Stimulated activated CD8-positive, alpha-beta memory T cell treated with anti-CD3 and anti-CD28 coated beads, Interleukin-7, amount 100 ng/mL, for 4 hours (primary cell): ENCODE results near the gene DENND5B.
"Not testable (repeated sequence)": the region's sequence is repeated elsewhere in the genome, so short reads cannot be mapped to it uniquely, and the experiment has no call there.

ENCODE experiments used
- DNase-seq, 2 donors: peaks; one replicate each; pipeline ENCODE4 v3.0.0-alpha.2; 2020; ENCODE audit warnings: low read depth in 2 of 2

The DENND5B gene

DNA sequence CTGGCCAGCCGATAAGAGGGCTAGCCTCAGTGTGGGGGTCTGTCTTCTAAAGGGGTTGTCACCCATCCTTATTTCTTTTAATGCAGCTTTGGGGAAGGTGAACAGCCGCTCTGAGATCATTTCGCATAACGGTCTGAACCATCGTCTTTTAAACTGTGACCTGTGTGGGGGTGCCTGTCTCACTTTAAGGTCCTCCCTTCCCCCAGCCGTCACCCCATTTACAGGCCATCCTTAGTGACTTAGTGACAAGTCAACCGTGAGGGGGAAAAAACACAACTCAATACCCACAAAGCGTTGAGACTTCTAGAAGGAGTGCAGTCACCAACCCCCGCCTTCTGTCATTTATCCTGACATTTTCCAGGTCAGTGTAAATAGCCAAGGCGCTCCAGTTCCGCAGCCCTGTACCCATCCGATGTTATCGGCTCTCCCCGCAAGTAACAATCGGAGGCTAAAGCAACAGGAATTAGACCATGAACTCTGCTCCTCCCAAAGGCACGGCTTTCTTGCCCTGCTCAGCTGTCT, 505 bp upstream of the DENND5B start:
- no peak for DNase-seq

DNA sequence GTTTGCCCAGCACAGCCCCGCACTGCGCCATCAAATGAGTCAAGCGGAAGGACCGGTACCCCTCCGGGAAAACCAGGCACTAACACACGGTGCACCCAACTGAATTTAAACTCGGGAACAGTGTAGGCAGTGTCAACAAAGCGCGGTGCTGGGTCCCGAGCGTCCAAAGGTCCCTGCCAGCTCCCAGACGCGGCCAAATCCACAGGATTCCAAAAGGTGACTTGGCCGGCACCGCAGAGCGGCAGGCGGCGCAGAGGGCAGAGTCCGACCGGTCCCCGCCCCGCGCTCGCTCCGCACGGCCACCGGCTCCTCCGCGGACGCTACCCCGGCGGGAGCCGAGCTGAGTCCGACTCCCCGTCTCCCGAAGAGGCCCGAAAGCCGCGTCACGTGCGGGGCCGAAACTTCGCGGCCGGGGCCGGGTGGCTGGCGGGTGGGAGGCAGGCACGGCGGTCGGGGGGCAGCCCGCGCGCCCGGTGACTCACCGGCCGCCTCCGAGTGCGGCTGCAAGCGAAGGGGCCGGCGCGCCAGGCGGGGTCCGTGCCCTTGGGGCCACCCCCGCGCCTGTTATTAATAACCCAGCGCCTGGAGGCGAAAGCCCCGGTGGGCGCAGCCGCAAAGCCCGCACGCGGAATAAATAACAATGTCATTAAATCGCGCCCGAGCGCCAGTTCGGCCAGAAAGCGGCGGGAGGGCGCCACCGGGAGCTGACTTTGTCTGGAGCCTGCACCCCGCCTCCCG, 863 bp downstream of the DENND5B start:
- peak in 1 of 2 donors; percentile 16 for DNase-seq

GRCh38 chr12:31589598-31589903, 1.4 kb downstream of the DENND5B start:
- peak in 1 of 2 donors; percentile 20 for DNase-seq

- DNase-seq = no peak
These were observed 2.0 kb downstream of the DENND5B start for GRCh38 chr12:31588976-31589375.

DNA sequence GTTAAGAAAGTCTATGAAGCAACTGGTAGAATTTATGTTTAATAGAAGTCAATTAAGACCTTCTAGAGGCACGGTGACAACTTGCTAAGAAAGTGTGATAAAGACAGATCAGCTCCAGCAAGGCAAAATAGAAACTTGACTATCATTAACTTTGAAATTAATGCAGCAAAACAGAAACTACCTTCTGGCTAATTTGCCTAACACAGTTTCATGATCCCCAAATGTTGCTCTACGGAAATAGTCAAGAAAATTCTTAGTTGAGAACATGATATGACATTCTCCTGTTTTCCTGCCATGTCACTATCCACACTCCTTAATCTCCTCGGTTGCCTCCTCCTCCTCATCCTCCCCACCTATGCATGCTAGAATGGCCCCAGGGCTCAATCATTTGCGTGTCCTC, 4.2 kb downstream of the DENND5B start:
- no peak for DNase-seq

DNA sequence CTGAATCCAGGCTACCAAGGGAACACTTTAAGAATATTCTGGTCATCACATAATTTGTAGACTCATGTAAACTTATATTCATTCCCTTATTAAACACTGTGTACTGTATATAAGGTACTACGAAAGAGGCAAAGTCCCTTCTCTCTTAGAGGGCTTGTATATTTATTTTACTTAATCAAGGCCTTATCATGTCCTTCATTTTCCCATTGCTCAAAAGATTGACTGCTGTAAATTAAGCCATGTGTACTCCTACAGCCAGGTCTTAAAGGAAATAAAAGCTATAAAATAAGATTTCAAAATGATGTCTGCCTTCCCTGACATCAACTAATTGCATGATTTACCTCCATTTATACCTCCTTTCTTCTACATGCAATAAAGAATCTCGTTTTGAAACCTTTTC, 5.0 kb downstream of the DENND5B start:
- DNase-seq = no peak

- DNase-seq = no peak
These were observed 5.7 kb downstream of the DENND5B start for GRCh38 chr12:31585271-31585670.

DNA sequence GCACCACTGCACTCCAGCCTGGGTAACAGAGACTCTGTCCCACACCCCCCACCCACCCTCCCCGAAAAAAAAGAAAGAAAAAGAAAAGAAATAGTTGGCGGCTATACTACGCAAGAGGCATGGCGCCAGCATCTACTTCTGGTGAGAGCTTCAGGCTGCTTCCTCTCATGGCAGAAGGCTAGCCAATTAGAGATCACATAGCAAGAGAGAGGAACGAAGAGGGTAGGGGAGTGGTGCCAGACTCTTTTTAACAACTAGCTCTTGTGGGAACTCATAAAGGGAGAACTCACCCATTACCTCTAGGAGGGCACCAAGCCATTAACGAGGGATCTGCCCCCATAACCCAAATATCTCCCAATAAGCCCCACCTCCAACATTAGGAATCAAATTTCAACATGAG, 6.2 kb downstream of the DENND5B start:
- DNase-seq = no peak

DNA sequence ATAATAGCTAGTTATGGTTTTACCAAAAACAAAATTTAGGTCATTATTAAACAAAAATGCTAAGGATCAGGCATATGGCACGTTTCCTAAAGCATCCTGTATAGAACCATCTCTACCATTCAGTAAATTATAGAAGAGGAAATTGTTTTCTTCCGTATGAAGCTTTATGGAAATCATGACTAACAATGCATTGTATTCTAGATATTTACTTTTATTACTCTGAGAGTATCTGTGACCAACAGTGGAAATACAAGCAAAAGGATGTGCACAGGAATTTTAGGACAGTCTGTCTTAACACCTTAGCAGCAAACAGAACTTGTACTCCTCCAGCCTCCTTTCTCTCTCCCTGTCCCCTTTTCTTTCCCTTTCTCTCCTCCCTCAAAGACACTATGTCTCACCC, 7.1 kb downstream of the DENND5B start:
- DNase-seq = no peak

- DNase-seq = no peak
These were observed 8.8 kb downstream of the DENND5B start for GRCh38 chr12:31582155-31582554.

DNA sequence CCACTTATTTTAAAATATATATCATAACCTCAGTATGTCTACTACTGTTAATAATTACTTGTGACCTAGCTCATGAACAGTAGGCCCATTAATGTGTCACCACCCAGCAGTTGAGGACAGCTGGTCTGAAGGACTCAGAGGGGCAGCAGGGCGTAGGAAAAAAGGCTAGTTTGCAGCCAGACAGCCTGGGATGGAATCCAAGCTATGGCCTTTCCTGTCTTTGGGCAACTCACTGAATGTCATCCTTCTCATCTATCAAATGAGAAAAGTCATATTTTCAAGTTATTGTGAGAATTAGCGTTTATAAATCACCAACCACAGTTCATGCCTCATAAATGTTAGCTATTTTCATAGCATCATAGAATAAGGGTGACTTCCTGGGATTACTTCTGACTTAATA, 12.3 kb downstream of the DENND5B start:
- no peak for DNase-seq

GRCh38 chr12:31574803-31575575, 15.9 kb downstream of the DENND5B start:
- DNase-seq = no peak

- not testable (repeated sequence) for DNase-seq
These were observed 16.6 kb downstream of the DENND5B start for GRCh38 chr12:31574367-31574766.

- no peak for DNase-seq
These were observed 17.9 kb downstream of the DENND5B start for GRCh38 chr12:31572900-31573600.

DNA sequence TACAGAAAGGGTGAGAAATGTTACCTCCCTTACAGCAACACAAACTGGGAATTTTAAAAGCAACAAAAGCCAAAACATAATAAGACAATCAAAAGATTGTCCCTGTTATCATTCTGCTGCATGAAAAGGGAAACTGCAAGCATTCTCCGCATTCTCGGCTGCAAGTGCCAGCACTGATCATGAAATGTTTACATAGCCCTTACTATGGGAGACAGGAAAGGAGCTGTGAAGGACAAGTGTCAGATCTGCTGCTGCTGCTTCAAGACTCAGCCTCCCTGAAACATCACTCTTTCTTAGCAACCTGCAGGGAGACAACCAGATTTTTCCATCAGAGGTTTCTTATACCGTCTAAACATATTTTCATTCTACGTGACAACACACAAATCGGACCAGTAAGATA, 20.1 kb downstream of the DENND5B start:
- no peak for DNase-seq

- not testable (repeated sequence) for DNase-seq
These were observed 21.4 kb downstream of the DENND5B start for GRCh38 chr12:31569517-31569916.

- DNase-seq = no peak
These were observed 22.4 kb downstream of the DENND5B start for GRCh38 chr12:31568498-31568897.

- no peak for DNase-seq
These were observed 23.9 kb downstream of the DENND5B start for GRCh38 chr12:31567029-31567428.

GRCh38 chr12:31566547-31566946, 24.4 kb downstream of the DENND5B start:
- DNase-seq = no peak

DNA sequence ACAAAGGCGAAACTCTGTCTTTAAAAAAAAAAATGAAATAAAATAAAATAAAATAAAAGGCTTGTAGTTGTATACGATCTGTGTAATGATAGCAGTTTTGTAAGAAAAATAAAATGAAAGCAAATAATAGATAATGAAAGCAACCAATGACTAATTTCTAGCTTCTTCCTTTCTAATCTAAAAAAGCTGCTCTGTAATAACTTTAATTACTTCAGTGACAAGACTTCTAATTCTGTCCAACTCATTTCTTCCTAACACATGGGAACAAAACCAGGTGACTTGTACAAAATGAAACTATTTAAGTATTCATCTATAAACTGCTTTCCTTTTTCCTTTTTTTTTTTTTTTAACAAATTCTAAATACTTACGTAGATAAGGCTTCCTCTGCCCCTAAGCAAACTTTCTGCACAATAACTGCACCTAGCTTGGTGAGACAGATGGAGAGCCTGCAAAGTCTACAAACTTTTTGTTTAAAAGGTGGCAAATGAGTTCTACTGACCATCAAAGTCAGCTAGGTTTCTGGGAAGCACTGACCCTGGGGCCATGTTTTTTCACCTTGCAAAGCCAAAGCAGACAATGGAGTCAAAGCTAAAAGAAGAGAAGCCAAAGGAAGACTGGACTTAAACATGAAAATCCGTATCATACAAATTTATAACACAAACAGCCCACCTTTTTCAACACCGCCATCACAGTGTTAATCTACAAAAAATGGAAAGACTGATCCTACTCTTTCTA, 28.2 kb downstream of the DENND5B start:
- no peak for DNase-seq

GRCh38 chr12:31560516-31560915, 30.4 kb downstream of the DENND5B start:
- no peak for DNase-seq

- DNase-seq = no peak
These were observed 32.4 kb downstream of the DENND5B start for GRCh38 chr12:31558521-31558920.
